ENCODE measurements around the gene ARMH2.
"Not testable (repeated sequence)": the region's sequence is repeated elsewhere in the genome, so short reads cannot be mapped to it uniquely, and the experiment has no call there.

The ARMH2 gene

GRCh38 chr6:24755279-24755678 is 43.4 kb downstream of the ARMH2 start:
- Histone ChIP-seq H3K4me1 (ENCODE audit: insufficient read depth, poor library complexity, severe bottlenecking) (no peaks in the 10 kb centered on the region), H3K4me3 (ENCODE audit: severe bottlenecking) (no peak overlapping the region), H3K9me3 (ENCODE audit: severe bottlenecking) (no peaks in the 10 kb centered on the region), H3K36me3 (ENCODE audit: low read depth) (no peaks in the 10 kb centered on the region), H3K27me3 (ENCODE audit: insufficient read depth, poor library complexity, severe bottlenecking) (no peaks in the 10 kb centered on the region), H3K27ac (ENCODE audit: poor library complexity, severe bottlenecking) (no peak overlapping the region)
- ATAC-seq (ENCODE audit: low read depth) (no peak), DNase-seq (ENCODE audit: low spot score) (no peak)
- TF ChIP-seq CTCF (IDR thresholded peaks at IDR 0.05; ENCODE audit: poor library complexity, severe bottlenecking) = no peak

GRCh38 chr6:24754378-24754777 is 44.3 kb downstream of the ARMH2 start:
- not testable (repeated sequence) for H3K27ac ChIP-seq (ENCODE audit: poor library complexity, severe bottlenecking); H3K27me3 ChIP-seq (ENCODE audit: insufficient read depth, poor library complexity, severe bottlenecking); H3K36me3 ChIP-seq (ENCODE audit: low read depth)

GRCh38 chr6:24753545-24753944 is 45.2 kb downstream of the ARMH2 start:
- H3K27ac ChIP-seq (ENCODE audit: poor library complexity, severe bottlenecking) = no peak overlapping the region
- ATAC-seq (ENCODE audit: low read depth) (no peak), DNase-seq (ENCODE audit: low spot score) (no peak)
- no peak overlapping the region for H3K4me3 ChIP-seq (ENCODE audit: severe bottlenecking)
- no peaks in the 10 kb centered on the region for H3K27me3 ChIP-seq (ENCODE audit: insufficient read depth, poor library complexity, severe bottlenecking)
- H3K4me1 ChIP-seq (ENCODE audit: insufficient read depth, poor library complexity, severe bottlenecking) = no peaks in the 10 kb centered on the region
- H3K36me3 ChIP-seq (ENCODE audit: low read depth) = no peaks in the 10 kb centered on the region
- no peak for TF ChIP-seq CTCF (IDR thresholded peaks at IDR 0.05; ENCODE audit: poor library complexity, severe bottlenecking)
- H3K9me3 ChIP-seq (ENCODE audit: severe bottlenecking) = no peaks in the 10 kb centered on the region

More at GRCh38 chr6:24754378-24754777, 44.3 kb downstream of the ARMH2 start:
- not testable (repeated sequence) for DNase-seq (ENCODE audit: low spot score); H3K4me3 ChIP-seq (ENCODE audit: severe bottlenecking); ATAC-seq (ENCODE audit: low read depth); H3K4me1 ChIP-seq (ENCODE audit: insufficient read depth, poor library complexity, severe bottlenecking); H3K9me3 ChIP-seq (ENCODE audit: severe bottlenecking)

GRCh38 chr6:24752917-24753492 is 45.7 kb downstream of the ARMH2 start:
- no peaks in the 10 kb centered on the region for H3K9me3 ChIP-seq (ENCODE audit: severe bottlenecking)
- DNase-seq (ENCODE audit: low spot score) (no peak), ATAC-seq (ENCODE audit: low read depth) (no peak)
- no peak for TF ChIP-seq CTCF (IDR thresholded peaks at IDR 0.05; ENCODE audit: poor library complexity, severe bottlenecking)
- H3K27ac ChIP-seq (ENCODE audit: poor library complexity, severe bottlenecking) = no peak overlapping the region
- no peaks in the 10 kb centered on the region for H3K27me3 ChIP-seq (ENCODE audit: insufficient read depth, poor library complexity, severe bottlenecking)
- no peak overlapping the region for H3K4me3 ChIP-seq (ENCODE audit: severe bottlenecking)
- H3K36me3 ChIP-seq (ENCODE audit: low read depth) = no peaks in the 10 kb centered on the region
- no peaks in the 10 kb centered on the region for H3K4me1 ChIP-seq (ENCODE audit: insufficient read depth, poor library complexity, severe bottlenecking)

- no peaks in the 10 kb centered on the region for H3K4me1 ChIP-seq (ENCODE audit: insufficient read depth, poor library complexity, severe bottlenecking)
- no peaks in the 10 kb centered on the region for H3K27me3 ChIP-seq (ENCODE audit: insufficient read depth, poor library complexity, severe bottlenecking)
- no peak overlapping the region for H3K4me3 ChIP-seq (ENCODE audit: severe bottlenecking)
- DNase-seq (ENCODE audit: low spot score) (no peak), ATAC-seq (ENCODE audit: low read depth) (no peak)
- no peak for TF ChIP-seq CTCF (IDR thresholded peaks at IDR 0.05; ENCODE audit: poor library complexity, severe bottlenecking)
- no peaks in the 10 kb centered on the region for H3K36me3 ChIP-seq (ENCODE audit: low read depth)
- no peak overlapping the region for H3K27ac ChIP-seq (ENCODE audit: poor library complexity, severe bottlenecking)
- H3K9me3 ChIP-seq (ENCODE audit: severe bottlenecking) = no peaks in the 10 kb centered on the region
Observed at GRCh38 chr6:24752503-24752902, 46.2 kb downstream of the ARMH2 start.

- H3K4me1 ChIP-seq (ENCODE audit: insufficient read depth, poor library complexity, severe bottlenecking); H3K27me3 ChIP-seq (ENCODE audit: insufficient read depth, poor library complexity, severe bottlenecking); H3K4me3 ChIP-seq (ENCODE audit: severe bottlenecking); H3K9me3 ChIP-seq (ENCODE audit: severe bottlenecking); ATAC-seq (ENCODE audit: low read depth); H3K36me3 ChIP-seq (ENCODE audit: low read depth); H3K27ac ChIP-seq (ENCODE audit: poor library complexity, severe bottlenecking); DNase-seq (ENCODE audit: low spot score): not testable (repeated sequence)
Observed at GRCh38 chr6:24750878-24751277, 47.8 kb downstream of the ARMH2 start.

All from RWPE2 (cell line).